HG02588 (cell line): ENCODE measurements around the gene SLC5A3.

Experiments used
- ATAC-seq: cut with Tn5 transposase; IDR thresholded peaks from one replicate; pipeline ENCODE4 v1.9.1; 2021; ENCODE audit warnings: mild to moderate bottlenecking, moderate library complexity; ENCODE audit not compliant: unreplicated experiment

Gene SLC5A3

DNA sequence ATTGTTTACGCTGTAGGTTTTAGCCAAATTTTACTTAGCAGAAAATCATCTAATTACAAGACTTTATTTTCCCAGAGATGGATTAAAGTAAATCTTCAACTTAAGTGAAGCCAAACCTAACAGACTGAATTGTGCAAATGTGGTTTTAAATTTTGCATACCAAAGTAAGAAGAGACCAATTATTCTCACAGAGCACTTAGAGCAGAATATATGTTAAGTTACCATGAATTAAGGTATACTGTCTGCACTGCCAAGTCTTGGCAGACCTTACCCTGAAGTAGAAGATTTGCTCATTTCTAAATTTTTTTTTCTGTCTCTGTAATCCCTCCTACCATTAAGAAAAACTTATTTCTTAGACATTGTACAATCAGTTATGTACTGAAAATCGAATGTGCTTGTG, 24.1 kb downstream of the SLC5A3 start:
- ATAC-seq, result no peak

DNA sequence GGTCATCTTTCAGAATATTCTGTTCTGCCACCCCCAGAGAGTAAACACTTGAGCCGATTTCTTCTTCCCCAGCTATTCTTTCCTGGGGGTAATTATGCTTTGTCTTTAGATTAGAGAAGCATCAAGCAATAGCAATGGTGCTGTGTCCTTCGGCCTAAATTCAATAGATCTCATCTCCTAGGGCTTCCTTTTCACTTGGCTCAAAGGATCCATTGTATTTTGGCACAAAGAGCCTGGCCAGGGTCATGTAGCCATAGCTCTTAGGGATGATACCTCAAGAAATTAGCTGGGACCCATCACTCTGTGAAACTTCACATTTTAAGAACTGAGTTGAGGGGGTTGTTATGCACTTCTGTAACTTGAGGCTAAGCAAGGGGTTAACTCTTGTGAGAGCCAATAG, 27.0 kb downstream of the SLC5A3 start:
- no peak for ATAC-seq

DNA sequence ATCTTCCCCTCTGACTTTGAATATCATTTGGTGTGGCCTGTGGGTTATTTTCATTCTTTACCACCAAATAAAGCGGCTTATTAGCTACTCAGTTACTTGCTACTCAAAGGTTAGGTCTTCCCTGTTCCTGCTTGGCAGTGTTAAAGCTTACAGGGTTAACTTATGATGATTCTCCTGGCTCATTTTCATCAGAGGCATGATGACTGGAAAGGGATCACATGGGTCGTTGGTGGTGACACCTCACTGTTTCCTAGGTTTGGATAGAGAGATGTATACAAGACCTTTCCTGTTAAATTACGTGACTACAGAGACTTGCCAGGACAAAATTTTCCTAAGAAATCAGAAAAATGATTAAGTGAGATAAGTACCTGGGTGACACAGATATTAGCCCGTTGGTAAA, 27.4 kb downstream of the SLC5A3 start:
- no peak for ATAC-seq

DNA sequence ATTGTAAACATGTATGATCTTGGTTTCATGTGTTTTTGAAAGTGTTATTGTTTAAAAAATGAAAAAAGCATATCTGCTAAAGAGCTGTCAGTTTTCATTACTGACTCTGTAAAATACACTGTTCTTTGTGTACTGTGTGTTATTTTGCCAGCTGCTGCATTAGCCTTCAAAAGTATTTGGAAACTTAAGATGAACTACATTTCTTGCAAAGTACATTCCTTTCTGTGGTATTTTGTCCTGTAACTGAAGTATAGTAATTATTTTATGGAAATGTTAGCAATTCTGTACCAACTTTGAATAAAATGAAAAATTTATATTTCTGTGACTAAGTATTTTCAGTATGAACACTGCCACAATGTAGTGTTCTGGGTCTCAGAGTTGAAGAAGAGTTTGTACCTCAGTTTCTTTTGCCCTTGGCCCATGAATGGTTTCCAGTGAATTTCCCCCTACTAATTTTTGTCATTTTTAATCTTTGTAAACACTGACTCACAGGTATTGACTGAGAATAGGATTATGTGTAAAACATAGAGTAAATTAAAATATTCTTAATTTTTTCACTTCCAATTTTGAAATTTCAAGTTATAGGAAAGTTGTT, 32.7 kb downstream of the SLC5A3 start:
- ATAC-seq, result no peak

DNA sequence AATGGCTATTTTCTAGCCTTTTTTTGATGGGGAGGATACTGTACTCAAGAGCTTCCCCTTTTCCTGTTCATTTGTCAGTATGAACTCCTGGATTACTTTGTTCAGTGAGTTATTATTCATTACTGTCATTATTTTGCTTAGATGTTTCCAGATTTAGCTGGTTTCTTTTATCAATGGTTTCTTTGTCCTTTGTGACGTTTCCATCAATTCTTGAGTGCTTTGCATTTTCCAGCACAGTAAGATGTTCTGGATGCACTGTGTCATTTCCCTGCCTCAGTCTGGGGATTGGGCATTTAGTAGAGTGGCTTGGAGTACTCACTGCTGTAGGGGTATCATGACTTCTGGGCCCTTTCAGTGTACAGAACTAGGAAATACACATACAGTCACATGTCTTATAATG, 34.2 kb downstream of the SLC5A3 start:
- no peak for ATAC-seq

DNA sequence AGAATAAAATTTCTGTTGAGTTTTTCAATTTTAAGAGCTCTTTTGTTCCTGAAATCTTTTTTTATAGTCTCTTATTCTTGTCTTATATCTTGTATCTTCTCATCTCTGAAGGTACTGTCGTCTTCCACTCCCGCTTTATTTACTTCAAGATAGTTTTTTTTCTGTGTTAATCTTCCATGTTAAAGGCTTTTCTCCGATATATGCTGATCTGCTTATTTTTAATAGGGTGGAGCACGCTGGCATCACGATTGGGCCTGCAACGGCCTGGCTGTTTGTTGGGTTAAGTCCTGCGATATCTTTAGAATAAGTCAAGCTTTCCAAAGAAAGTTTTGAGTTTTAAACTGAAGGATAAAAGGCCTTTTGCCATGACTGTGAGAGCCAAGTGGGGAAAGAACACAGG, 35.7 kb downstream of the SLC5A3 start:
- no peak for ATAC-seq

DNA sequence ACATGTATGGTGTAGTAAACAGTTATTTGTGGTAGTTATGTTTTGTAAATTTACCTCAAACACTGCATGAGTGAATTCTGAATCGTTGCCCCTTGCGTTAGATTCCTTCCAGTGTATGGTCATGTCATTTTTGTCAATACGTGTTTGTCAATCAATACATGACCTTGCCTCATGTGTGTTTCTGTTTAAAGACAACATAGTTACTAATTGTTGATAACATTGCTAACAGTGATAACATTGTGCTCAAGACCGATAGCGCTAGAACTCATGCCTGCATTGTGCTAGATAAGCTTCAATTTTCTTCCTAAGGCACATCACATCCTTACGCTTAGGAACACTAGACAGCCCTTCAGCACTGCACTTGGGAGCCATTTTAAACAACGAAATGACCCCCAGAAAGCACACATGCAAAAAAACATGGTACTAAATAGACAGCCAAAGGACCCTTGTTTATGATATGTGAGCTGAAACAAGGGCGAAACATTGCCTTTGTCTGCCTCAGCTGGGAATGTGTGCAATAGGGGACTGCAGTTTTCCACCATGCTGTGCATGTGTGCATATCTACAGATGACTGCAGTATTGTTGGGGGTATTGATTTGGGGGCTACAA, 37.3 kb downstream of the SLC5A3 start:
- no peak for ATAC-seq

DNA sequence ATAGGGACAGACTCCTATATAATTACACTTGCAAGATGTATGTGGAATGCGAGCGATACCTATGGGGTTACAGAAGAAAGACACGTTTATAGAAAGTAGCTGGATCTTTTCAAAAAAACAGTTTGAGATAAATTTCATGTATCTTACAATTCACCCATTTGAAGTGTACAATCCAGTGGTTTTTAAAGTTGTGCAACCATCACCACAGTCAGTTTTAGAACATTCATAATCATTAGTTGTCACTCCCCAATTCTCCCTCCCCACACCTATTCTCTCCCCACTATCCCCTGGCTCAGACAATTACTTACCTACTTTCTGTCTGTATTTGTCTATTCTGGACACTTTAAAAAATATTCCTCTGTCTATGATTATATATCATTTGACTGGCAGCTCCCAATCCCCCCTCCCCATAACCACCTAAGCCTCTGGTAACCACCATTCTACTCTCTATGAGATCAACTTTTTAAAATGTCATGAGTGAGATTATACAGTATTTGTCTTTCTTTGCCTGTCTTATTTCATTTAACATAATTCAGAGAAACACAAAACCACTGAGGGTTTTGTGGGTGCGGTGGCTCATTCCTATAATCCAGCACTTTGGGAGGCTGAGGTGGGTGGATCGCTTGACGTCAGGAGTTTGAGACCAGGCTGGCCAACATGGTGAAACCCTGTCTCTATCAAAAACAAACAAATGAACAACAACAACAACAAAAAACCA, 39.1 kb downstream of the SLC5A3 start:
- ATAC-seq, result no peak

DNA sequence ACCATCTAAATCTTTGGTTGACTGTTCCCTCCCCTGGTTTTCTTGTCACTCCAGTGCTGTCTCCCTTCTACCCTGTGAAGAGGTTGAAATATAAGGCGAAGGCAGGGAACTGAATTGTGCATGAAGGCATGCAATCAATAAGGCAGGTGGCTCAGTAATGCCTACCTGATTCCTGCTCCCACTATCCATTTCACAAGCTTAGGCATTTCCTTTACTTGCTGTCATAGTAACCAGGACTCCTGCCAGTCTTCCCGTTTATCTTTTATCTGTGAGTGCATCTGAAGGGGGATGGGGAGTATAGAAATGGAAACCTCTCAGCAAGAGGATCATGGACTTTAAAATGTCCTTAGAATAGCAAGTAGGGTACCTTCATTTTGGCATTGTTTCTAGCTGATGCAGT, 40.5 kb downstream of the SLC5A3 start:
- no peak for ATAC-seq

DNA sequence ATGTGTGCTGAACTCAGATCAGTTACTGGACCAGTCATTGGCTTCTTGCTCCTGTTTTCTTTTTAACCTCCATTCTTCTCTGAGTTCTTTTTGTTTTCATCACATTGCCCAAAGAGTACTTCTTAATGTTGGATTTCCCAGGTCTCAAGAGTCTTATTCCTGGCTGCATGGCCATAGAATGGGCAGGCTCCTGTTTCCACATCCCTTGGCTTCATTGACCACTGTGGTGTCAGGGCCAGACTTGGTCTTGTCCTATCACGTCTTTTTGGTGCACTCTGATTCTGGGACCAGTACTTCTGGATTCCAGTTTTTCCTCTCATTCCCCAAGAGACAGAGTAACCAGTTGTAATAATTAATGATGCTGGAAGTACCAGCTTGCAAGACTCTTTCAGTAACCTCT, 41.8 kb downstream of the SLC5A3 start:
- ATAC-seq, result no peak

DNA sequence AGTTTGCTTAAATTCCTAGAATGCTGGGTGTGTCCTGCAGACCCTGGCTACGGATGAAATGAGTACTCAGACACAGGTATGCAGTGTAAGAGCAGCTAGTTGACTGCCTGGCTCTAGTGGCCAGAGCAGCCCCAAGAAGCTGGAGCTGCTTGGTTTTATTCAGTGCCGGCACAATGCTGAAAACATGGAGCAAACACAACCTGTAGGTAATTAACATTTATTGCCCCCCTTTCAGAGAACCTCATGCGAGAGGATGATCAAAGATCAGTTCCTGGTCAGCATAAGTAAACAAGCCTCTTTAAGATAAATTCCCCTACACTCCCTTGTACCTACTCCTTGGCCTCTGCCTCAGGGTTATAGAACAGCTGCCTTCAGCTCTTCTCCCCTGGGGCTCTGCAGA, 43.2 kb downstream of the SLC5A3 start:
- no peak for ATAC-seq

DNA sequence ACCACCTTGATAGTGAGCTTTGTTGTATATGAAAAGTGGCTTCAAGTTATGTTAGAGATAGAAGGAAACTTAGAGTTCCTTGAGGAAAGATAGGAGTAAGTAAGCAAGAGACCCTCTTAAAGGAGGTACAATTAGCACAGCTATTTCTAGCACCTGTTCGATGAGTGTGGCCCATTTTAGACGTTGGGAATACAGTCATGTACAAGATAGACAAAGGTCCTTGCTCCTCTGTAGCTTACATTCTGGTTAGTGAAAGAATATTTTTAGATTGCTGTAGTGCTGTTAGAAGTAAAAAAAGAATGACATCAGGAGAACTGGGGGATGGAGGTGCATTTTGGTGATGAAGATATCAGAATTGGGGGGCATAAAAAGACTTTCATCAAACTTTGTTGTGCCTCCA, 47.5 kb downstream of the SLC5A3 start:
- no peak for ATAC-seq

DNA sequence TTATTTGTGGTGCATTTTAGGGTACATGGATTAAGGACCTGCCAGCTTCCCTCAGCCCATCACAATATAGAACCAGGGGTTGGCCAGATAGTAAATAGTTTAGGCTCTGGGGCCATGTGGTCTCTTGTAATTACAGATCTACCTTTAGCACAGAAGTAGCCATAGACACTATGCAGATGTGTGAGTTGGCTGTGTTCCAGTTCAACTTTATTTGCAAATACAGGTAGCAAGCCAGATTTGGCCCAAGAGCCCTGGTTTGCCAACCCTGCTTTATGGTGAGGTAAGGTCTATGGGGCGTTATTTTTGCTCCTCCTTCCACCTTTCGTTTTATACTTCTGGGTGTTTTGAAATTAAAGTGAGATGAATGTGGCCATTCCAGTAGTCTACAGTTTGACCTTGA, 48.7 kb downstream of the SLC5A3 start:
- no peak for ATAC-seq
